Measurements from ENCODE around the gene MBD3. TPM values are rescaled to one million over a fixed set of nuclear protein-coding genes. Genes with fewer than 3 reads are reported as not detected.

Gene MBD3
- total RNA-seq, 1 experiment from 2014 or later: 65.6 TPM

DNA sequence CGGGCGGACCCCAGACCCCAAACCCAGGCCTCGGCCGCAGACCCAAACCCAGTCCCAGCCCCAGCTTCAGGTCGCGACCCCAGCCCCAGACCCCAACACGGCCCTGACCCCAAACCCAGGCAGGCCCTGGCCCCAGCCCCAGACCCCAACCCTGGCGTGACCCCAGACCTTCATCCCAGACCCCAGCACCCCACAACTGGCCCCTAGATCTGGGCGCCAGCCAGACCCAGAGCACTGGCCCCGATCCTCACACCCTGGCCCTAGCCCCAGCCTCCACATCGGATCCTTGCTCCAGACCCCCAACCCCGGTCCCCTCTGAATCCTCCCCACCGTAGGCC is 7.5 kb downstream of the MBD3 start:
- DNase-seq: no peak
- Mint-ChIP-seq H3K27ac (ENCODE audit: unreplicated experiment) (no peak overlapping the region), H3K27me3 (ENCODE audit: unreplicated experiment) (no peaks in the 10 kb centered on the region), H3K9me3 (ENCODE audit: low read depth, unreplicated experiment) (no peaks in the 10 kb centered on the region), H3K36me3 (ENCODE audit: insufficient read depth, unreplicated experiment) (peaks cover 31% of the 10 kb centered on the region), H3K4me3 (ENCODE audit: low read depth, unreplicated experiment) (no peak overlapping the region), H3K4me1 (ENCODE audit: low read depth, unreplicated experiment) (no peaks in the 10 kb centered on the region)
- CTCF ChIA-PET: no interaction called here
- intact Hi-C loops (cut with micrococcal nuclease; ENCODE audit: unreplicated experiment): no loop called here
- BruUV-seq (replicated peaks): no TSS peak
- TF ChIP-seq, protein P1, sequence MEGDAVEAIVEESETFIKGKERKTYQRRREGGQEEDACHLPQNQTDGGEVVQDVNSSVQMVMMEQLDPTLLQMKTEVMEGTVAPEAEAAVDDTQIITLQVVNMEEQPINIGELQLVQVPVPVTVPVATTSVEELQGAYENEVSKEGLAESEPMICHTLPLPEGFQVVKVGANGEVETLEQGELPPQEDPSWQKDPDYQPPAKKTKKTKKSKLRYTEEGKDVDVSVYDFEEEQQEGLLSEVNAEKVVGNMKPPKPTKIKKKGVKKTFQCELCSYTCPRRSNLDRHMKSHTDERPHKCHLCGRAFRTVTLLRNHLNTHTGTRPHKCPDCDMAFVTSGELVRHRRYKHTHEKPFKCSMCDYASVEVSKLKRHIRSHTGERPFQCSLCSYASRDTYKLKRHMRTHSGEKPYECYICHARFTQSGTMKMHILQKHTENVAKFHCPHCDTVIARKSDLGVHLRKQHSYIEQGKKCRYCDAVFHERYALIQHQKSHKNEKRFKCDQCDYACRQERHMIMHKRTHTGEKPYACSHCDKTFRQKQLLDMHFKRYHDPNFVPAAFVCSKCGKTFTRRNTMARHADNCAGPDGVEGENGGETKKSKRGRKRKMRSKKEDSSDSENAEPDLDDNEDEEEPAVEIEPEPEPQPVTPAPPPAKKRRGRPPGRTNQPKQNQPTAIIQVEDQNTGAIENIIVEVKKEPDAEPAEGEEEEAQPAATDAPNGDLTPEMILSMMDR (IDR thresholded peaks at IDR 0.05; ENCODE audit: unreplicated experiment): no peak

DNA sequence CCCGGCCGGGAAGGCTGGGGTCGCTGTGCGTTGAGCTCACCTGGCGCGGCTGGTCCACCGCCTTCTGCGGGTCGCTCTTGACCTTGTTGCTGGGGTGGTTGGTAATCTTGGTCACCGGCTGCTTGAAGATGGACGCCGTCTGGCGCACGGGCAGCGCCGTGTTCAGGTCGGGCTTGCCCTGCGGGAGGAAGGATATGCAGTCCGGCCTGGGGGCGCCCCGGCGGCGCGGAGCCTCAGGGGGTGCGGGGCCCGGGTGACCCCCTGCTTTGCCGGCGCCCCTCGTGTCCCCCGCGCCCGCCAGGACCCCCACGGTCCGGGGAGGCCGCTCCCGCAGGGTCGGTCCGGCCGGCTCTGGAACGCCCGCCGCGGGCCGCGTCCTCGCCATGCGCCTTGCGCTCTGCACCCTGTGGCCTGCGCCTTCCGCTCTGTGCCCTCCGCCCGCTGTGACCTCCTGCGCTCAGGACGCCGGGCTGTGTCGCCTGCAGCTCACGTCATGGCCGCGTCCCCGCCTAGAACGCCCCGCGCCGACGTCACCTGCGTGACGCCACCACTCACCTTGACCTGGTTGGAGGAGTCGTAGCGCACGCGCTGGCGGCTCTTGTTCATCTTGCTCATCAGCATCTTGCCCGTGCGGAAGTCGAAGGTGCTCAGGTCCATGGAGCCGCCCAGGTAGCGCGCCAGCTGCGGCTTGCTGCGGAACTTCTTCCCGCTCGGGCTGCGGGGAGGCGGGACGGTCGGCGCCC is 8.0 kb downstream of the MBD3 start:
- intact Hi-C loops (cut with micrococcal nuclease; ENCODE audit: unreplicated experiment): no loop called here
- BruUV-seq (replicated peaks): no TSS peak
- H3K4me3 Mint-ChIP-seq (ENCODE audit: low read depth, unreplicated experiment): no peak overlapping the region
- CTCF ChIA-PET: interaction anchor here (0.6 kb wide), 1 partner anchor 361 kb away, joined by 7 read pairs; no protein-coding TSS in a partner anchor
- H3K9me3 Mint-ChIP-seq (ENCODE audit: low read depth, unreplicated experiment): no peaks in the 10 kb centered on the region
- DNase-seq: no peak
- peaks cover 36% of the 10 kb centered on the region for H3K36me3 Mint-ChIP-seq (ENCODE audit: insufficient read depth, unreplicated experiment)
- H3K4me1 Mint-ChIP-seq (ENCODE audit: low read depth, unreplicated experiment): no peaks in the 10 kb centered on the region
- H3K27me3 Mint-ChIP-seq (ENCODE audit: unreplicated experiment): no peaks in the 10 kb centered on the region
- H3K27ac Mint-ChIP-seq (ENCODE audit: unreplicated experiment): no peak overlapping the region
- TF ChIP-seq, protein P1 (IDR thresholded peaks at IDR 0.05; ENCODE audit: unreplicated experiment): no peak

DNA sequence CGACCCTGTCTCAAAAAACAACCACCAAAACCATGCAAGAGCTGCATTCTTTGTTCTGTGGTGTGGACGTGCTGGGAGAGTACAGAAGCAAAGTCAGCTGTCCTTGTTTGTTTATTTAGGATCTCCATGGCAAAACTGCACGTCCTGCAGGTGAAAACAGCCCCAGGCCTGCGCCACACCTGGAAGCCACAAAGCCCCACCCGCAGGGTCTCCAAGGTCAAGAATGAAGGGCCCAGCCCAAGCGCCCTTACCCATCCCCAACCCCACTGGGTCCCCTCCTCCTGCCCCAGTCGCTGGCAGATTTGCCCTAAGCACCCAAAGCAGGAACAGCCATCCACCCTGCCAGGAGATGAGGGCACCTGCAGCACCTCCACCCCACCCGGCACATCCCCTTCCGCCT is 10.5 kb downstream of the MBD3 start:
- BruUV-seq (replicated peaks): no TSS peak
- CTCF ChIA-PET: no interaction called here
- intact Hi-C loops (cut with micrococcal nuclease; ENCODE audit: unreplicated experiment): no loop called here
- no peaks in the 10 kb centered on the region for H3K9me3 Mint-ChIP-seq (ENCODE audit: low read depth, unreplicated experiment)
- H3K27me3 Mint-ChIP-seq (ENCODE audit: unreplicated experiment): no peaks in the 10 kb centered on the region
- peaks cover 43% of the 10 kb centered on the region for H3K36me3 Mint-ChIP-seq (ENCODE audit: insufficient read depth, unreplicated experiment)
- H3K27ac Mint-ChIP-seq (ENCODE audit: unreplicated experiment): no peak overlapping the region
- DNase-seq: no peak
- H3K4me3 Mint-ChIP-seq (ENCODE audit: low read depth, unreplicated experiment): no peak overlapping the region
- TF ChIP-seq, protein P1 (IDR thresholded peaks at IDR 0.05; ENCODE audit: unreplicated experiment): no peak
- H3K4me1 Mint-ChIP-seq (ENCODE audit: low read depth, unreplicated experiment): no peaks in the 10 kb centered on the region

DNA sequence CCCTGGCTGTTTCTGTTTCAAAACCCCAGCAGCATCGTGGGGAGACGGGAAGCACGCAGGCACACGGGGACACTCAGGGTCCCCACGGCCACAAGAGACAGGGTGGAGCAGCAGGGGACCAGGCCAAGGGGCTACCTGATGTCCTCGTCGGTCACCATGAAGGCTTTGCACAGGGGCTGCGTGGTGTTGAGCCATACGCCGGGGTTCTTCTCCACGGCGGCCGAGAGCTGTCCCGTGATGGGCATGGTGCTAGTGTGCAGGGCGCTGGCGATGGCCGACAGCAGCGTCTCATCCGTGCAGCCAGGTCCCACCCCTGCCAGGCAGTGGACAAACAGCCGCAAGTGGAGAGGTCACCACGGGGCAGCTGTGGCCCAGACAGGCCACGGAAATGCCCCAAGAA is 11.7 kb downstream of the MBD3 start:
- Mint-ChIP-seq H3K27me3 (ENCODE audit: unreplicated experiment) (no peaks in the 10 kb centered on the region), H3K4me3 (ENCODE audit: low read depth, unreplicated experiment) (no peak overlapping the region), H3K36me3 (ENCODE audit: insufficient read depth, unreplicated experiment) (peaks cover 42% of the 10 kb centered on the region), H3K4me1 (ENCODE audit: low read depth, unreplicated experiment) (no peaks in the 10 kb centered on the region), H3K9me3 (ENCODE audit: low read depth, unreplicated experiment) (no peaks in the 10 kb centered on the region), H3K27ac (ENCODE audit: unreplicated experiment) (no peak overlapping the region)
- BruUV-seq (replicated peaks): no TSS peak
- CTCF ChIA-PET: no interaction called here
- DNase-seq: no peak
- TF ChIP-seq, protein P1 (IDR thresholded peaks at IDR 0.05; ENCODE audit: unreplicated experiment): no peak
- intact Hi-C loops (cut with micrococcal nuclease; ENCODE audit: unreplicated experiment): no loop called here
